Stimulated activated CD8-positive, alpha-beta memory T cell treated with anti-CD3 and anti-CD28 coated beads, Interleukin-12 subunit alpha, Interleukin-12 subunit beta, amount 100 ng/mL, for 24 hours (primary cell): ENCODE data around the gene CARD19.
A peak's percentile ranks its signal among the peaks of the same experiment; 100 is the strongest.

ENCODE experiments used
- DNase-seq: peaks from one replicate; pipeline ENCODE4 v3.0.0-alpha.2; 2020; ENCODE audit errors: extremely low read depth

The CARD19 gene

GRCh38 chr9:93064392-93065134, 31.5 kb upstream of the CARD19 start:
- DNase-seq = peak; percentile 62

GRCh38 chr9:93065135-93065720, 30.8 kb upstream of the CARD19 start:
- DNase-seq = no peak

GRCh38 chr9:93066978-93067603, 28.9 kb upstream of the CARD19 start:
- no peak for DNase-seq

- no peak for DNase-seq
Measured at GRCh38 chr9:93068956-93069355, 27.1 kb upstream of the CARD19 start.

GRCh38 chr9:93071464-93071863, 24.6 kb upstream of the CARD19 start:
- DNase-seq = no peak

- DNase-seq = no peak
Measured at GRCh38 chr9:93072383-93072795, 23.6 kb upstream of the CARD19 start.

GRCh38 chr9:93076101-93076791, 19.8 kb upstream of the CARD19 start:
- DNase-seq = no peak

GRCh38 chr9:93076792-93077128, 19.3 kb upstream of the CARD19 start:
- DNase-seq = no peak

GRCh38 chr9:93077367-93077766, 18.6 kb upstream of the CARD19 start:
- no peak for DNase-seq

- no peak for DNase-seq
Measured at GRCh38 chr9:93077811-93078210, 18.2 kb upstream of the CARD19 start.

GRCh38 chr9:93079371-93079770, 16.6 kb upstream of the CARD19 start:
- no peak for DNase-seq

GRCh38 chr9:93080406-93080805, 15.6 kb upstream of the CARD19 start:
- DNase-seq = no peak

- DNase-seq = no peak
Measured at GRCh38 chr9:93081081-93081529, 14.9 kb upstream of the CARD19 start.

GRCh38 chr9:93081931-93082330, 14.1 kb upstream of the CARD19 start:
- DNase-seq = no peak

- no peak for DNase-seq
Measured at GRCh38 chr9:93082841-93083411, 13.1 kb upstream of the CARD19 start.

- DNase-seq = no peak
Measured at GRCh38 chr9:93083592-93084470, 12.2 kb upstream of the CARD19 start.

GRCh38 chr9:93084471-93084881, 11.5 kb upstream of the CARD19 start:
- no peak for DNase-seq

- no peak for DNase-seq
Measured at GRCh38 chr9:93085676-93086075, 10.3 kb upstream of the CARD19 start.

GRCh38 chr9:93086447-93087224, 9.4 kb upstream of the CARD19 start:
- DNase-seq = no peak

- no peak for DNase-seq
Measured at GRCh38 chr9:93087971-93088655, 7.9 kb upstream of the CARD19 start.
